Mesodermal cell (in vitro differentiated cells): ENCODE measurements around the gene FUT8.
"Not testable (repeated sequence)": the region's sequence is repeated elsewhere in the genome, so short reads cannot be mapped to it uniquely, and the experiment has no call there.

Experiments
- H3K27ac ChIP-seq: 2 replicates; pipeline ENCODE4 v1.7.0; 2013; ENCODE audit warnings: mild to moderate bottlenecking, low read depth, low read length, moderate library complexity; ENCODE audit not compliant: severe bottlenecking
- H3K36me3 ChIP-seq: 2 replicates; pipeline ENCODE4 v1.7.1; 2013; ENCODE audit warnings: mild to moderate bottlenecking, low read length, moderate library complexity; ENCODE audit not compliant: control insufficient read depth, insufficient read depth
- H3K4me1 ChIP-seq: one replicate; pipeline ENCODE4 v1.7.1; 2013; ENCODE audit warnings: mild to moderate bottlenecking, low read length; ENCODE audit not compliant: insufficient read depth, control insufficient read depth, poor library complexity, severe bottlenecking
- H3K4me3 ChIP-seq: 2 replicates; pipeline ENCODE4 v1.7.0; 2013; ENCODE audit warnings: low read length, control low read depth, mild to moderate bottlenecking; ENCODE audit not compliant: insufficient read depth, poor library complexity, severe bottlenecking; ENCODE audit errors: extremely low read depth
- H3K9me3 ChIP-seq: 2 replicates; pipeline ENCODE4 v1.7.1; 2013; ENCODE audit warnings: mild to moderate bottlenecking, low read length, moderate library complexity; ENCODE audit not compliant: control insufficient read depth
- WGBS, 2 experiments: methylation state at CpG; one replicate each; pipeline ENCODE4 v1.1.5; 2013; ENCODE audit warnings: missing lambda C conversion rate in 2 of 2; ENCODE audit not compliant: insufficient coverage in 2 of 2; 5-methylcytosine and 5-hydroxymethylcytosine counted together

Gene FUT8

DNA sequence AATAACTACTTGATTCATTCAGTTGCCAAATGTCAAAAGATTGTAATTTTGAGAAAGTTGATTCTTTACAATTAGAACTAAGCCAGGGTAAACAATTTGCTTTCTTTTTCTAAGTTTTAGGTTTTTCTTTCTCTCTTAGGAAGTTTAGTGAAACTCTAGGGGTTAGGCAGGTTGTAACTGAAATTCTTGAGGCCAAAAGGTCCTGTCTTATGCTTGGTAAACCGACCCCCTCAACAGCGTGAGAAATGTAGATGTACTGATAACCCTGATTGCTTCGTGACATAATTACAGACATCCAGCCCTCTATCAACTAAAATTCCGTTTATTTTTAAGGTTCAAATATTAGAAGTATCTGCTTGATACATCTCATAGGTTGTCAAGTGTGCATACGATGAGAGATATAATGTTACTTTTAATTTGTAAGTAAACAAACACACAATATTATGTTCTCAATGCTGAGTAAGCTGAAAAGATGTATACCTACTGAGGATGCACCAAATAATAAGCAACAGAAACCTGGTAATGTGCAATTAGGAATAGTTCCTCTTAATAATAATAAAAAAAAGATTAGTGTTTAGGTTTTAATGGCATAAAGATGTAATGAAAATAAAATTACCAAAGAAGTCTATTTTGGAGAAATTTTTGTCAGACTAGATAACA lies 7.2 kb downstream of the FUT8 start:
- no peaks in the 10 kb centered on the region for H3K9me3 ChIP-seq
- H3K4me1 ChIP-seq: peaks cover 9% of the 10 kb centered on the region
- no peak overlapping the region for H3K4me3 ChIP-seq
- H3K27ac ChIP-seq: no peak overlapping the region
- no peaks in the 10 kb centered on the region for H3K36me3 ChIP-seq
- no CpG with 5 or more reads among the region's 5 CpGs for WGBS, 2 experiments

- H3K4me3 ChIP-seq: no peak overlapping the region
- no peaks in the 10 kb centered on the region for H3K36me3 ChIP-seq
- H3K27ac ChIP-seq: peak overlapping the region; percentile 77
- no peaks in the 10 kb centered on the region for H3K9me3 ChIP-seq
- WGBS, 2 experiments: 89 to 100% methylated on average over 4 to 5 of the region's 10 CpGs
- peaks cover 9% of the 10 kb centered on the region for H3K4me1 ChIP-seq
Measured at GRCh38 chr14:65421201-65421981, 8.9 kb downstream of the FUT8 start.

GRCh38 chr14:65422088-65422834 lies 9.7 kb downstream of the FUT8 start:
- no peak overlapping the region for H3K4me3 ChIP-seq
- H3K9me3 ChIP-seq: no peaks in the 10 kb centered on the region
- no peaks in the 10 kb centered on the region for H3K36me3 ChIP-seq
- H3K4me1 ChIP-seq: peaks cover 9% of the 10 kb centered on the region
- WGBS, 2 experiments: 89 to 93% methylated on average over 1 to 3 of the region's 4 CpGs
- H3K27ac ChIP-seq: peak overlapping the region; percentile 75

DNA sequence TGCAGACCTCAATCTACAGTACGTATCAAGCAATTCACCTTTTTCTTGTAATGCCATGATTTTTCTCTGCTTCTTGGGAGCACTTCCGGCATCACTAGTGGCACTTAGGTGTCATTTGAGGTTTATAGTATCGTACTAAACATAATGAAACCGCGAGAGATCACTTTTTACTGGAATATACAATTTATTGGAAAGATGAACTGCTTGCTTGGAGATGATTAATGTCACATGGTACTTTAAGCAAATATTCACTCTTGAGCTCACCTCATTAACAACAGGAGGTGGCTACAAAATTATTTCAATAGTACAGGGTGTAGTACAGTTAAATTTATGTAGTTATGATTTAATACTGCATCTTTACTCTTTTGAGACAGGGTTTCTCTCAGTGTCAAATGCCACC lies 11.5 kb downstream of the FUT8 start:
- peaks cover 9% of the 10 kb centered on the region for H3K4me1 ChIP-seq
- WGBS, 2 experiments: 100% methylated on average over 1 to 3 of the region's 5 CpGs
- no peak overlapping the region for H3K4me3 ChIP-seq
- H3K9me3 ChIP-seq: no peaks in the 10 kb centered on the region
- H3K36me3 ChIP-seq: no peaks in the 10 kb centered on the region
- H3K27ac ChIP-seq: no peak overlapping the region

DNA sequence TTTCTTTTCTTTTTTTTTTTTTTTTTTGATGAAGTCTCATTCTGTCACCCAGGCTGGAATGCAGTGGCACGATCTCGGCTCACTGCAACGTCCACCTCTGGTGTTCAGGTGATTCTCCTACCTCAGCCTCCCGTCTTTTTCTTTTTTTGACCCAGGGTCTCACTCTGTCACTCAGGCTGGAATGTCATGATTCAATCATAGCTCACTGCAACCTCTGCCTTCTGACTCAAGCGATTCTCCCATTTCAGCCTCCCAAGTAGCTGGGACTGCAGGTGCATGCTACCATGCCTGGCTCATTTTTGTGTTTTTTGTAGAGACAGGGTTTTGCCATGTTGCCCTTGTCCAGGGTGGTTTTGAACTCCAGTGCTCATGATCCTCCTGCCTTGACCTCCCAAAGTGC lies 12.0 kb downstream of the FUT8 start:
- 91 to 96% methylated on average over 5 of the region's 5 CpGs for WGBS, 2 experiments

GRCh38 chr14:65425885-65426284 lies 13.4 kb downstream of the FUT8 start:
- Histone ChIP-seq H3K9me3 (no peaks in the 10 kb centered on the region), H3K4me3 (no peak overlapping the region)
- WGBS, 2 experiments: 93% methylated on average over 3 of the region's 6 CpGs; no CpG with 5 or more reads in 1 of the 2 experiments

More for the DNA sequence above, 12.0 kb downstream of the FUT8 start:
- no peak overlapping the region for H3K27ac ChIP-seq
- H3K4me1 ChIP-seq: peaks cover 9% of the 10 kb centered on the region
- no peaks in the 10 kb centered on the region for H3K9me3 ChIP-seq
- H3K36me3 ChIP-seq: no peaks in the 10 kb centered on the region
- H3K4me3 ChIP-seq: no peak overlapping the region

DNA sequence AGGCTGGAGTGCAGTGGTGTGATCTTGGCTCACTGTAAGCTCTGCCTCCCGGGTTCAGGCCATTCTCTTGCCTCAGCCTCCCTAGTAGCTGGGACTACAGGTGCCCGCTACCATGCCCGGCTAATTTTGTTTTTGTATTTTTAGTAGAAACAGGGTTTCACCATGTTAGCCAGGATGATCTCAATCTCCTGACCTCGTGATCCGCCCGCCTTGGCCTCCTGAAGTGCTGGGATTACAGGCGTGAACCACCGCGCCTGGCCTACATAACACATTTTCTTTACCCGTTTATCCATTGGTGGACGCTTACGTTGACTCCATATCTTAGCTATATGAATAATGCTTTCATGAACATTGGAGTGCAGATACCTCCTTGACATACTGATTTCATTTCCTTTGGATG lies 14.4 kb downstream of the FUT8 start:
- not testable (repeated sequence) for H3K9me3 ChIP-seq, H3K27ac ChIP-seq, H3K36me3 ChIP-seq, H3K4me1 ChIP-seq, H3K4me3 ChIP-seq
- WGBS, 2 experiments: 97 to 98% methylated on average over 6 to 7 of the region's 12 CpGs

More at GRCh38 chr14:65425885-65426284, 13.4 kb downstream of the FUT8 start:
- H3K4me1 ChIP-seq: peaks cover 7% of the 10 kb centered on the region
- H3K27ac ChIP-seq: no peak overlapping the region
- H3K36me3 ChIP-seq: no peaks in the 10 kb centered on the region

DNA sequence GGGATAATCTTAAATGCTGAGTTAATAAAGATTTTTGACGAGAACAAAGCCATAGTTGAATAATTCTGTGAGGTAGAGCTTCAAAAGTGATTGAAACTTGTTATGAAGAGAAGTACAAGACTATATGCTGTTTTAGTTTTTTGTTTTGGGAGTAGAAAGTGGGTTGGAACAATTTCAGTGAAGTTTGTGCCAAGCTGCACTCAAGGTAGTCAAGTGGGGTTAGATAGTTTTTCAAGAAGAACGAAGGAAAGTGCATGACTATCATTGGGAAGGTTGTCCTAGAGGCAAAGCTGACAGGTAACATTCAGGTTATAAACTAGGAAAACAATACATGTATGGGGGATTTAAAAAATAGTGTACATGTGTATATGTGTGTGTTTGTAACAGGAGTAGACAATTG lies 16.2 kb downstream of the FUT8 start:
- no peaks in the 10 kb centered on the region for H3K9me3 ChIP-seq
- H3K4me1 ChIP-seq: no peaks in the 10 kb centered on the region
- H3K27ac ChIP-seq: no peak overlapping the region
- 94 to 96% methylated on average over 2 of the region's 2 CpGs for WGBS, 2 experiments
- no peak overlapping the region for H3K4me3 ChIP-seq
- H3K36me3 ChIP-seq: no peaks in the 10 kb centered on the region

- no peaks in the 10 kb centered on the region for H3K9me3 ChIP-seq
- H3K27ac ChIP-seq: no peak overlapping the region
- H3K4me1 ChIP-seq: no peaks in the 10 kb centered on the region
- H3K36me3 ChIP-seq: no peaks in the 10 kb centered on the region
- H3K4me3 ChIP-seq: no peak overlapping the region
- 85 to 100% methylated on average over 1 to 4 of the region's 5 CpGs for WGBS, 2 experiments
Measured at GRCh38 chr14:65429757-65430156, 17.2 kb downstream of the FUT8 start.

DNA sequence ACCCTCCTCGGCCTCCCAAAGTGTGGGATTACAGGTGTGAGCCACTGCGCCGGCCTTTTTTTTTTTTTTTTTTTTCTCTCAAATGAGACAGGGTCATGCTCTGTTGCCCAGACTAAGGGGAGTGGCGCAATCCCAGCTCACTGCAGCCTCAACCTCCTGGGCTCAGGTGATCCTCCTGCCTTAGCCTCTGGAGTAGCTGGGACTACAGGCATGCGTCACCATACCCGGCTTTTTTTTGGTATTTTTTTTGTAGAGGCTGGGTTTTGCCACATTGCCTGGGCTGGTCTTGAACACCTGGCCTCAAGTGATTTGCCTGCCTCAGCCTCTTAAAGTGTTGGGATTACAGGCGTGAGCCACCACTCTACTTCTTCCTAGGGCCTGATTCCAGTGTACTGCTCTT lies 18.7 kb downstream of the FUT8 start:
- WGBS, 2 experiments: 82 to 93% methylated on average over 2 to 3 of the region's 7 CpGs
- H3K9me3 ChIP-seq: peaks cover 4% of the 10 kb centered on the region
- no peaks in the 10 kb centered on the region for H3K4me1 ChIP-seq
- no peaks in the 10 kb centered on the region for H3K36me3 ChIP-seq
- no peak overlapping the region for H3K4me3 ChIP-seq
- H3K27ac ChIP-seq: no peak overlapping the region
